HG02642 (cell line): ENCODE measurements around the gene ETV6.

ENCODE experiments used
- ATAC-seq: cut with Tn5 transposase; IDR thresholded peaks from one replicate; pipeline ENCODE4 v1.9.1; 2021; ENCODE audit warnings: mild to moderate bottlenecking; ENCODE audit not compliant: unreplicated experiment, poor library complexity

Gene ETV6

DNA sequence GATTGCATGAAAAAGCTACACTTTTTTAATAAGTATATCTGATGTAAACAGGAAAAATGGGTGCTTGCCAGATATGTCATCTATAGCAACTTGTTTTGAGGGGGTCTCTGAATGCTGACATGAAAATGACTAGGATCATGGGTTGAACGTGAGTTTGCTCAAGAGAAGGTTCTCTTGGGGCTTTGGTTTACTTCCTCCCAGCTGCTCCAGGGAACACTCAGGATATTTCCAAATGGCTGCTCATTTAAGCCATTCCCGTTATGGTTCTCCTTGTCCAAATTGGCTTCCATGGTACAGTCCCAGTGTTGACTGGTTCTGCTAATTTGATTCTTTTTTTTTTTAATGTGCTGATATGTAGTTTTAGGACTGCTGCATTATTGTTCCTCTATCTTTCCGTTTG lies 118.3 kb downstream of the ETV6 start:
- ATAC-seq: no peak

DNA sequence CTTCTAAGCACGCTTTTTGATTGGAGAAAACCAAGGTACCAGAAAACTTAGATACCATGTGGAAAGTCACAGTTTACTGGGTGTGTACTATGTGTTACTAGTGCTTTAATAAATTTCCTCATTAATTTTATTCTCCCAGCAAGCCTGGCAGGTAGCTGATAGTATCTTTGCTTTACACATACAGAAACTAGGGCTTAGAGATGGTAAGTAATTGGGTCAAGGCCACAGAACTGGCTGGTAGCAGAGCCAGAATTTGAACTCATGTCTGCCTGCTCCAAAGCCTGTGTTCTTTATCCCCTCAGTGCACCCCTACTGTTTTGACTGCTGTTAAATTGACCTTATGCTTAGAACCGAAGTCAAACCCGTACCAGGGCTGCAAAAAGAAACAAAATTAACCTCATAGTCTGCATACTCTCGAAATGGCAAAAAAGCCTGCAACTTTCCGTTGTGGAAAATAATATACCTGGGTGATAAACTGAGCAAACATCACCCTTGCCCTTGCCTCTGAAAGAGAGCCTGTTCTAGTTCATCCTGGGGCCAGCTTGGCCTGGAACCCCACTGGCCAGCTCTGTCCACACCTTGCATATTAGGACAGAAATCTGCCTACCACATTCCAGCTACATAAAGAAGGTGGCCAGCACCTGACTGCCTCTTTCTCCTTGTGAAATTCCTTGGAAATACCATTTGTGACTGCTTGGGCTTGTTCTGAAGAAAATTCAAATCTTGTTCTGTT lies 118.9 kb downstream of the ETV6 start:
- no peak for ATAC-seq

DNA sequence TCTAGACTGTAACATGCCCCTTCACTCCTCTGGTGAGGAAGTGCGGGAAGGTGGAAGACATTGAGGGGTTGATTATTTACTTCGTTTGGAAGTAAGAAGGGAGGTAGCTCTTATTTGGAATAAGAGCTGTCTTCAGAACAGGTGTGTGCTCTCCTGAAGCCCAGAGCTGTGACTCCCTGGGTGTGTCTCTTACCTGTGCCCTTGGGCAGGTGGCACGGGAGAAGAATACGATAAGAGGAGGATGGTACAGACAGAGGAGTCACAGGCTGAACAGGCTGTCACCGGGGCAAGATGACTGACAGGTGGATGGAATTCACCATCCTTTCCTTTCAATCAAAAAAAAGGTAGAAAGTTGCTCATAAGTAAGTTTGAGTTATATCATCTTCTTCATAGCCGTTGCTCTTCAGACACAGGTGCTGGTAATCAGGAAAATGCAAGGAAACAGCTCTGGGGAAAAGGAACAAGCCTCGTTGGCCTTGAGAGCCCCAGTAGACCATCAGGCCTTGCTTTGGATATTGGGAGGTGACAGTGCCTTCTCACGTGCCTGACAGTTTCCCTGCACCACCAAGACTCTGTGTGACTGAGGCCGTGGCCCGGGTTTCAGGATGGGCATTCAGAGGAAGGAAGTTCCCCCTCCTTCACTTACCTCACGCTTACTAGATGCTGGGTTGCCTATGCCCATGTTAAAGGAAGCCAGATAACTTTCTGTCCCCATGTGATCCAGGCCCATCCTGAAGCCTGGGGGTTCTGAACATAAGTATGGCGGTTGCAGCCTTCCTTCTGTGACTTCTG lies 120.4 kb downstream of the ETV6 start:
- ATAC-seq: no peak

DNA sequence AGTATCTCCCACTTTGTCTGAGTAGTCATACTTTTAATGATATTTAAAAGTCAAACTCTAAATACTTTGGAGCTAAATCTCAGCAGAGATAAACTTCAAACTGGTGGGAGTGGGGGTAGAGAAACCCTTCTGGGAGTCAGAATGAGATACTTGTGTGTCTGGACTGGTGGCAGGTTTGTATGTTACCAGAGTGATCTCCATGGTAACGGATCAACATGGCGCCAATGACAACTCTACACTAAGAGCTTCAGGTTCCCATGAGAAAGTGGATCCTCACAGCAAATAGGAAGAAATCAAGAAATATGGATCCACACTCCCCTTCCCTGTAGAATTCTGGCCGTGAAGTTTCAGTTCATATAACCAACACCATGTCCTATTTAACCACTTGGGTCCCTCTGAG lies 121.9 kb downstream of the ETV6 start:
- ATAC-seq: no peak

DNA sequence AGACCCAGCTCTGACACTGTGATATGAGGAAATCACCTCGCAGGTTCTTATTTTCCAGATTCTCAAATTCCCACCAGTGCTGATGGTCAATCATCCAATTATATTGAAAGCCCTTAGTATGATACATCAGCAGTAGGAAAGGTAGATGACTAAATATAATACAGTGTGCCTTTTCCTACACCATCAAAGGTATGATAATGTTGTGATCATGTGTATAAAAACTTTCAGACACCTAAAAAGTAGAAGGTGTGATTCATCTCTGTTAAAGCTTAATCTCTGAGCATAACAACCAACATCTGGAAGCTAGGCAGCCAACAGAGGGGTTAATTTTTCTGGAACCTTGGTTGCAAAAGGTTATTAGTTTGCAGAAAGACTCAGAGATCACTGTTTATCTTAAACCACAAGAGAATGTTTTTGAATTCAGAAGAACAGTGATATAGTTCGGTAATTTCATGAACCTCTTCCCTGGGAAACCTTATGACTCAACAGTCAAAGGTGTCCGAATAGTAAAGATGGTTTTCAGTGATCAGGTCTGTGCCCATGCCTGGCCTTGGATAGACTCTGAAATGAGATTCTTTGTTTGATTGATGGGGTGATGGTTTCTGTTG lies 122.5 kb downstream of the ETV6 start:
- no peak for ATAC-seq

DNA sequence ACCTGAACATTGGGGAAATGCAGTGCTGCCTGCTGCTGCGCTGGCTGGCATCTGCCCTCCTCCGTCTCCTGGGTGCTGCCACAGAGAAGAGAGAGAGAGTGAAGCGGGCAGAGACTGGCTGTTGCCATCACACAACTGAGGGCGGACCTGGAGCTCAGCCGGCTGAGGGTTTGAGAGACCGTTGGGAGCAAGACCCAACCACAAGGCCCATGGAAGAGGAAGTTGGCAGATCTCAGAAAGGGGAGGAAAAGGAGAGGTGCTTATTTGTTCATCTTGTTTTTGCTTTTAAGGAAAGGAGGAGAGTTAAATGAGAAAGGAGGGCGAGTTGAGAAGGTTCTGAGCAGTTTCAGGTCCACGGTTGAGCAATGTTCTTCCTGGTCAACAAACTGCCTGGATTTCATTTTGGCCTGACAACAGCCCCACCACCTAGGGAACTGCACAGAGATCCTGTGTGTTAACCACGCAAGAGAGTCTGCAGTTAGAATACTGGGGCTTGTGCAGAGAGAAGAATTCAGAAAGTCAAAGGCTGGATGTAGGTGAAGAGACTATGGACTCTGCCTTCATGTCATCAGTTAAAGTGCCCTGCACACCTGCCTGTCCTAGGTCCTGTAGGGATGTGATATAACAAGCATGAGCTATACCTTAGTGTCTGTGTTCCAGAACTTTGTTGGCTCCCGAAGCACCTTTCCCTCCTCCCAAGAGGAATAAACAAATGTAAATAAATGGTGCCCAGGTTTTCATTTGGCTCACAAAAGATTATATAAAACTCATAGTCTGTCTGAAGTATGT lies 124.6 kb downstream of the ETV6 start:
- ATAC-seq: no peak

DNA sequence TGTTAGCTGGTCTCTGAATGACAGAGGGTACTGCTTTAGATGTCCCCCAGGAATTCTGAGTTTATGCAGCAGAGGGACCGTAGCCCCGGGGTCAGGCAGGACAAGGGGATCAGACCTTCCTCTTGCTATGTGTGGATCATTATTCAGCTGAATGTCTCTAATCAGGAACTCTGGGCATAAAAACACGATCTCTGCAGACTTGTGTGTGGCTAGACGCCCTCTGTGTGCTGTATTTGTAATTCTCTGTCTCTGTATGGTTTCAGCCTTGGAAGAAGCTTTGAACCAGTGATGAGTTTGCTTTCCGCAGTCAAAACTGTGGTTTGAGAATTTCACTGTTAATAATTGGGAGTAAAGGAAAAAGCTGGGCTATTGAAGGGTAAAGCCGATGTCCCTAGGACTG lies 125.3 kb downstream of the ETV6 start:
- ATAC-seq: no peak

DNA sequence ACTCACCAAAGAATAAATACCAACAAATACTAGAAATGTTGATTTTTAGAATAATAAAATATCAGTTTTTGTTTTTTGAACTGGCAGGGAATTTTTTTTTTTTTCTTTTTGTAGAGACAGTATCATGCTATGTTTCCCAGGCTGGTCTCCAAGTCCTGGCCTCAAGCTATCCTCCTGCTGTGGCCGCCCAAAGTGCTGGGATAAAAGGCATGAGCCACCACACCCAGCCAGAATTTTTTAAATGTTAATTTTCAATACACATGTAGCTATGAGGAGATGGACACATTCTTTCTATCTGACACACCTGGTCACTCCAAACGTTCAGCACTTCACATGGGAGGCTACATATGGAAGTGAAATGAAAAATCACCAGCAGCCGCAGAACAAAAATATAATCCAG lies 126.8 kb downstream of the ETV6 start:
- no peak for ATAC-seq

DNA sequence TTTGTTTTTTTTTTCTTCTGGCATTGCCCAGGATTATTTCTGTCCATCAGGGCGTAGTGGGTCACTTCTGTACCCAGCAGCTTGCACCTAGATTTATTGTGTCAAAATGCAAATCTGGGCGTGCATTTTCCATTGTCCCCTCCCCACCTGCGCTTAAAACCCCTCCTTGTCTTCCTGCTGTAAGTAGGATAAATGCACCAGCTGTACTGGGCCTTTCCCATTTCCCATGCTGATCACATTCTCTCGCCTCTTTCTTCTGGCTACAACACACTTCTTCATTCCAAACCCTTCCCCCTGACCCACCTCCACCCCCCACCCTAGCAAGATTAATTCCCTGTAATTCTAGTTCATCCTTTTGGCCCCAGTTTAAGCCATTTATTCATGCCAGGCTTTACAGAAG lies 128.0 kb downstream of the ETV6 start:
- no peak for ATAC-seq

DNA sequence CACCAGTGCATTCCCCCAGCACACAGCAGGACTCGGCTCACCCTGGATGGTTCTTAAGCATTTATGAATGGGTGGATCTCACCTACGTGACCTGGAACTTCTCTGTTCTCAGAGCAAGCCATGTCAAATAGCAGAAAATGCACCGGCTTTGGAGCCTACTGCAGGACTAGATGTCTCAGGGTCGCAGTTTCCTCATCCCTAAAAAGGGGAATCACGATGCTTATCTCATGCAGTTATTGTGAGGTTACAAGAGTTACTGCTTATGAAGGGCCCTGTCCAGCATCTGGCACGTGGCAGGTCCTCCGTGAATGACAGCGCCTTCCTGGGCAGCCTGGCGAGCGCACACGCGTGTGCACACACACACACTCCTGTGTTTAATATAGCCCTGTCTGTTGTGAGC lies 128.5 kb downstream of the ETV6 start:
- no peak for ATAC-seq

DNA sequence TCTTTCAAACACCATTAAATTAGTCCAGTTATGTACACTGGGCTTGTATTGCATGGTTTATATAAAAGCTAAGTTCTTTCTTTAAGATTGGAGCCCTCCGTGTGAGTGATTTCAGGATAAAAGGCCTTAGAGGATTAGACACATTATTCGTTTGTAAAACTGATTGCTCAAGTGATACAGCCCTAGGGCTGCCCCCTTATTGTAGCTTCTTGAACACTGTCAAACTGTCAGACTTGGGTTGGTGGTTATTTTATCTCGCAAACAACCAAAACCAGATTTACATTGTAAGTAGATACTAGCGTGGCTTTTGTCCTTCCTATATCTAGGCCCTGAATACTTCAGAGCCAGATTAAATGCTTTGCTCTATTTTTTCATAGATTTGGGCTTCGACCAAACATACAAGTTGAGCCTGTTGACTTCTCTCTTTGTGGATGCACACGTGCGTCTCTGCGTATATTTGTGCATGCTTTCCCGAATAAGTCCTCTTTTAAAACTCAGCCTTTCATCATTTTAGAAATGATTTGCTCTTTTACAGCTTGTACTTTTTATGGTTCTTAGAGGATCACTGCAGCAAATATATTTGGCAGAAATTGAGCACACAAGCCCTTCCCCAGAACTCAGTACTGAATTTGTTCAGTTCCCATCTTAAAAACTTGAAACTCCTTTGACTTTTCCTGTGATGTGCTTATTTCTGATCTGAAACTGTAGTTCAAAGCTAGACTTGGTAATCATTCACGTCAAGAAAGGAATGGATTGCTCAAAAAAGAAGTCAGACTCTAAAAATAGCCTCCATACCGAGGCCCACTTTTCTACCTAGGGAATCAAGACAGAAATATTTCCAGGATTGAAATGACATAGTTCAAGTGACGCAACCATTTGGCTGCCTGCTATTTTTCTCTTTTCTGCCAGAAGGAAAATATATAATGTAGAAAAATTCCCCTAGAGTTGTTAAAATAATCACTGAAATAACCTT lies 129.5 kb downstream of the ETV6 start:
- ATAC-seq: no peak

DNA sequence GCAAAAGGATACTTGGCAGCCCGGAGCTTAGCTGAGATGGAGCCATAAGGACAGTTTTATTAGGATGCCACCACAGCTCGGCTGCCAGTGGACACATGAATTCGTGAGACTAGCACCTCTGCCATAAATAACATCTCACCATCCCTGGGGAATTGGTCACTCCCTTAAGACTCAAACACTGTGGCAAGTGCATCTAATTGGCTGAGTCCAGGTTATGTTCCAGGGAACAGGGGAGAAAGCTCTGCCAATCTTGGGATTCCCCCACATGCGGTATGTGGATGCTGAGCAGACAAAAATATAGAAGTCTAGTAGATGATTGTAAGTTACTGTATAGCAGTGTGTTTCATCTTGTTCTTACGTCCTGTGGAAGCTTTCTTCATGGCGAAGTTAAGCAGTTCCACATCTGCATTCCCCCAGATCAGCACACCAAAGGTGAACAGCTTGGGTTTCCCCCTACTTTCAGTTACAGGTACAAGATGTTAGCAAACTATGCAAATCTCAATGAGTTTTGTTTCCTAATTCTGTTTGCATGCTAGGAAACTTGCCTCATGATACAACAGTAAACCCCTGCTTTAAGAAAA lies 131.1 kb downstream of the ETV6 start:
- peak; percentile 81 for ATAC-seq

DNA sequence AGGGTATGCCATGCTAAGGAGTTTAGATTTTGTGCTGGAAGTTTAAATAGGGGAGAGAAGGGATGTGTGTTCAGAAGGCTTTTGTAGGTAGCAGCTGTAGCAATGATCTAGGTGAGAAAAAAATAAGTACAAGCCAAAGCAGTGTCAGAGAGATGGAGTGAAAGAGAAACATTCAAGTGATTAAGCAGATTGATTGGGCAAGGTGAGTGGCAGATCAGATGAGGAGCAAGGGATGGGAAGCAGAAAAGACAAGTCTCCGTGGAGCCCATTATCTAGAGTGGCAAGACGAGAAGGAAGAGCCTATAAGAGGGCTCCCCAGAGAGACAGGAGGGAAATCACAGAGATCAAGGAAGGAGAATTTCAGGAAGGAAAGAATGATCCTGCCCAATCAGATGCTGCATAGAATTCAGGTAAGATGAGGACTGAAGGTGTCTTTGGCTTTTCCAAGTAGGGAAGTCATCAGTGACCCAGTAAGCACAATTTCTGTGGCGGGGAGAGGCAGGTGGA lies 133.5 kb downstream of the ETV6 start:
- ATAC-seq: no peak

DNA sequence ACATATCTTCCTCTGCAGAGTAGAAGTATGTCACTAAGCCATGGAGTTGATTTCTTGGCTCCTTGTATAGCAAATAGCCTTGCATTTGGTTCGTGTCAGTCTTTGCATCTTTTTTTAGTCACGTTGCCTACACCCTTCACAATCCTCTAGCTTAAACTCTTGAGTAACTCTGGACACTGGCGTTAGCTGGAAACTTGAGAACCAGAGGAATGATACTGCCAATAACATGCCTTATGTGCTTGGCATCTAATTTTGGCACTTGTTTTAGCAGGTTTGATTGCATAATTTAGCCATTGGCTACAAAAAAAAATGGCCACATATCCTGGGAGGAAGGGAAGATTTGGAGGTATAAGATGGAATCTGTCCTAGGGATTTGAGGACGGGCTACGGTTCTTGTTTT lies 136.2 kb downstream of the ETV6 start:
- ATAC-seq: no peak

DNA sequence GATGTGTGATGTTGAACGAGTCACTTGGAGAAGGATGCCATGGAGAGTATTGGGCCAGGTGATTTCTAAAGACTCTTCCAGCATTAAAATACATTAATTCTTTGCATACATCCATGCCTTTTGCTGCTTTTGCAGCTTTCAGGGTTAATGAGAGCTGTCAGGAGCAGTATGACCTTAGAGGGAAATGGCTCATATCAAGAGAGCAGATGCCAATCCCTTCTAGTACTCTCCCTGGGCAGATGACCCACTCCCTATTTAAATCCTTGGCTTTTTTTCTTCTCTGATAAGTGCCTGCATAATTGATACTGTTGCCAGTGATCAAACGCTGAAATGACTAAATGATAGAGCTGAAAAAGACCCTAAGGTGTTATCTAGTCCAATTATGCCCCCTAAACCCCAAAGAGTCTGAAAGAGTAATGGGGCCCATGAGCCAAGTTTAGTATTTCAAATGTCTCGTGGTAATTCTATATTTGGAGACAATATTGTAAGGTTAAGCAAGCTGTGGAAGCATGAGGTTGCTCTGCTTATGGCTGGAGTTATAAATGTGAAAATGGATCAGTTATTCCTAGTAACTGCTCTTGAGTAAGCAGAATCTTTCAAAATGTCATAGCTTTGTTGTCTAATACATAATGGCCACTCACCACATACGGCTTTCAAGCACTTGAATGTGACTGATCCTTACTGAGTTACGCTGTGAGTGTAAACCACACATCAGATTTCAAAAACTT lies 137.3 kb downstream of the ETV6 start:
- ATAC-seq: no peak

DNA sequence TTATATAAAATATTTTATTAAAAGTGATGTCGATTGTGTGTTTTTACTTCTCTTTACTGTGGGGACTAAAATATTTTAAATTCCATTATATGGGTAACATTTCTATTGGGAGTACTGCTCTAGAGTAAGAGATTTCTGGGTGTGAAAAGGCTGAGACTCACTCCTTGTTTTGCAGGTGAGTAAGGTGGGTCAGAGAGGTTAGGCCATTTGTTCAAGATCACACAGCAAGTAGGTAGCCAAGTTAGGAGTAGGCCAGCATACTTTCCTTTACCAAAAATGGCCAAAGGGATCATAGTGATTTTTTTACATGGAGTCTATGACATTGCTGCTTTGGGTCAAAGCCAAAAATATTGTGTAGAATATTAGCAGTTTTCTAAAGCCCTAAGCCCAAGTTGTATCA lies 138.0 kb downstream of the ETV6 start:
- ATAC-seq: no peak

DNA sequence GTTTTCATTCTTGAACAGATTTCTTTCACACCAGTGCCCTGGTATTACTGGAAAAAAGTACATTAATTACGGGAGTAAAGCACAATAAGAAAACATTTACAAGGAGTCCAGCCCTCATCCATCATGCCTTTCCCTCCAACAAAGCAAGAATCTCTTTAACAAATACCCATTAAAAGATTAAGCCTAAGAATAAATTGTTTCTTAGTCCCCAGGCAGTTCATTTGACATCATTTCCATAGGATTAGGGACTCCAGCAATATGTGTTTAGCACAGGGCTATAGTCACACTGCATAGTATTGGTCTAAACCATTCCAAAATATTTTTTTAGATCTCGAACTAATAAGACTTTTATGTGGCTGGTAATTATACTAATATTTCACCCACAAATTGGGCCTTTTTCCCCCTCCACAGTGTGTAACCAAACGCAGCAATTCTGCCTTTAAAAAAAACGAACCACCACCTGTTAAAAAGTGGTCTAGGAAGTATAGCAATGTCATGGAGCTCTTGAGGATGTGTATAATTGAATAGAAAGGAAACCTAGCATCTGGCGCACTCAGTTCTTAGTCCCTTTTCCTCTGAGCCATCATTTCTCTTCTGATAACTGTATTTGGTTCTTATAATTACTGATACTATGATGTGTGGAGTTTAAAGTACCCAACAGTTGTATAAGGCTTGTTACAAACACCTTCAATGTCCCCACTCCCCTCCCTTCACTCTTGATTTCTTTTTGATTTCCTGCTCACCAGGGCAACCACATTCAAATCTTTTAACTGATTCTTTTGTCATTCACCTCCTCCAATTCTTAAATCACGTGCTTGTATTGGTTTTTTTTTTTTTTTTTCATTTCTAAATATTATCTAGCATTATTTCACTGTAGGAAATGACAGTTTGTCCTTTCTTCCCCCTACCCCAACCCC lies 138.7 kb downstream of the ETV6 start:
- no peak for ATAC-seq
